ENCODE data around the gene RASSF7. TPM values are rescaled to one million over a fixed set of nuclear protein-coding genes. Genes with fewer than 3 reads are reported as not detected.

Gene RASSF7
- total and polyA plus RNA-seq, 2 of the 8 experiments (the other 6 are each of a cell fraction or from before 2014, with no cell fraction given), result 22.3 to 43.9 TPM

DNA sequence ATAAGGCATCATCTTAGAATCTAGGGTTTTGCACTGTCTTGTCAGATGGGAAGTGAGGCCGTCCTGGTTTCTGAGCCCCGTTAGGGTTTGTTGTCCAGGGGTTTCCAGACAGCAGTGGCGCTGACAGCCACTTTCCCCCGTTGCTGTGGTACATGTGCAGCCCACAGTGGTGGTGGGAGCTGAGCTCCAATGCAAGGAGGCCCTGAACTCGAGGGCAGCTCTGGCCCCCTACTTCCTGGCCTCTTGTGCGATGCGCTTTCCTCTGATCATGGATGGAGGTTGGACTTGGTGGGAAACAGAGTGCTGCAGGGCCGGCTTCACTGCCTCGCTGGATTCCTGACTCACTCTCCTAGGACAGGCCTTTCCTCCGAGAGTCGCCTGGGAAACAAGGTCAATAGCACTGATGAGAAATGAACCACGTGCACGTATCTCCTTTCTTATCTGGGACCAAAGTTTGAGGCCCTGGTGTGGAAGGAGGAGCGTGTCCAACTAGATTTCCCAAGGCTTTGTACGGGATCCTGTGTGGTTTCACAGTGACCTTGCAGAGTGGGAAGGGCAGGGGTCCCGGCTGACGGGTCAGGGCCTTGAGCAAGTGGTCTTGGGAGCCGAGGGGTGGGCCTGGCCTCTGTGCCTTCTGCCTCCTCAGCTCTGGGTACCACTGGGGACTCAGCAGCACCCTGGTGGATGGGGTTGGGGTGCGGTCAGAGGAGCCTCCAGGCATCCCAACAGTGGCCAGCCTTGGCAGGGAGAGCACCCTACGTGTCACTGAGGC is 19.2 kb downstream of the RASSF7 start:
- no peak overlapping the region for H4K5ac ChIP-seq (ENCODE audit: insufficient read length, low read depth, low read length)
- ChIA-PET POLR2A (ENCODE audit: partially characterized antibody) (interaction anchor here (0.8 to 0.9 kb wide), 2 partner anchors 9 to 257 kb away, joined by 3 read pairs; no protein-coding TSS in a partner anchor), CTCF (ENCODE audit: partially characterized antibody) (interaction anchor here (0.8 to 1.6 kb wide), 6 partner anchors 9 to 147 kb away, joined by 3 to 6 read pairs (median 3); no protein-coding TSS in a partner anchor)
- H2BK5ac ChIP-seq (ENCODE audit: low read depth, low read length), result no peak overlapping the region; the same call in 1 of the 2 replicates
- H3K9me3 ChIP-seq (ENCODE audit: insufficient read depth in 2 of 2, low read depth in 1 of 2, low read length in 1 of 2), result no peaks in the 10 kb centered on the region
- no peak for DNase-seq (ENCODE audit: low read depth in 1 of 2, low spot score in 2 of 2)
- no peak overlapping the region for H2BK15ac ChIP-seq (ENCODE audit: low read length)
- no peak overlapping the region for H2BK20ac ChIP-seq (ENCODE audit: low read length)
- H3K14ac ChIP-seq (ENCODE audit: insufficient read length), result no peak overlapping the region
- H3K27ac ChIP-seq (ENCODE audit: low read depth, low read length), result 0 out of 2 replicates have a peak overlapping the region, but pooled peaks have one; percentile 10
- H3K9ac ChIP-seq (replicated peaks in 1 of 4; ENCODE audit: extremely low read depth in 1 of 4, low read depth in 3 of 4, low read length in 3 of 4), result peak overlapping the region in 1 of 4 experiments; percentile 9; a peak in 1 of 7 replicates
- H3K4me3 ChIP-seq (ENCODE audit: extremely low read depth in 1 of 4, insufficient read depth in 2 of 4, low read depth in 3 of 4, low read length in 4 of 4), result no peak overlapping the region
- WGBS, 2 experiments (ENCODE audit: extremely low coverage in 1 of 2, insufficient coverage in 1 of 2, insufficient read length in 1 of 2, insufficient replicate concordance in 2 of 2, low coverage in 1 of 2, low lambda C conversion rate in 2 of 2, missing lambda C conversion rate in 1 of 2), result 93% methylated on average over 19 of the region's 20 CpGs; no CpG with 5 or more reads in 1 of the 2 experiments
- FAIRE-seq, result no peak
- no peak overlapping the region for H2AFZ ChIP-seq (ENCODE audit: low read length)
- H2AK5ac ChIP-seq (ENCODE audit: low read depth, low read length), result no peak overlapping the region
- H3K23ac ChIP-seq (ENCODE audit: insufficient read length), result no peak overlapping the region
- H3K4me1 ChIP-seq (replicated peaks in 1 of 4; ENCODE audit: control insufficient read depth in 3 of 4, insufficient read depth in 4 of 4, low read length in 3 of 4), result peaks cover 4 to 11% (median 6%) of the 10 kb centered on the region in 4 experiments
- peaks cover 3 to 19% (median 11%) of the 10 kb centered on the region in 4 experiments; a peak in 6 of 8 replicates for H3K36me3 ChIP-seq (ENCODE audit: control insufficient read depth in 2 of 4, insufficient read depth in 4 of 4, low read length in 3 of 4)
- H3K18ac ChIP-seq (ENCODE audit: extremely low read depth, low read length), result no peak overlapping the region
- no peak overlapping the region for H3K56ac ChIP-seq (replicated peaks; ENCODE audit: insufficient read length, low read depth, low read length)
- H3K4ac ChIP-seq (replicated peaks; ENCODE audit: insufficient read length, low read depth, low read length), result no peak overlapping the region
- H3K23me2 ChIP-seq (ENCODE audit: low read depth, low read length), result peaks cover 12% of the 10 kb centered on the region
- H3K4me2 ChIP-seq (ENCODE audit: insufficient read depth in 1 of 2, low read depth in 2 of 2, low read length in 2 of 2), result no peak overlapping the region; a peak in 1 of 4 replicates
- H4K20me1 ChIP-seq (replicated peaks in 1 of 2; ENCODE audit: control insufficient read depth in 1 of 2, insufficient read depth in 2 of 2, low read length in 2 of 2), result peaks cover 44 to 51% of the 10 kb centered on the region in 2 experiments
- H3K79me2 ChIP-seq (ENCODE audit: control insufficient read depth in 1 of 2, insufficient read depth in 2 of 2, low read length in 2 of 2), result peaks cover 38 to 61% of the 10 kb centered on the region in 2 experiments
- H4K91ac ChIP-seq (replicated peaks; ENCODE audit: insufficient read length, low read length), result no peak overlapping the region
- H2BK120ac ChIP-seq (replicated peaks; ENCODE audit: low read depth, low read length), result no peak overlapping the region
- H3K27me3 ChIP-seq (replicated peaks in 1 of 4; ENCODE audit: control insufficient read depth in 3 of 4, extremely low read depth in 1 of 4, insufficient read depth in 3 of 4, low read length in 3 of 4), result peaks cover 1 to 6% (median 4%) of the 10 kb centered on the region in 4 experiments
- no peak overlapping the region for H4K8ac ChIP-seq (ENCODE audit: extremely low read depth, insufficient read depth, low read length)
- H2BK12ac ChIP-seq (ENCODE audit: low read depth, low read length), result no peak overlapping the region
- H3K79me1 ChIP-seq (ENCODE audit: low read depth, low read length), result peaks cover 25% of the 10 kb centered on the region
- TF ChIP-seq NRF1 (IDR thresholded peaks at IDR 0.05; ENCODE audit: low read depth, low read length) (no peak), MAFK (IDR thresholded peaks at IDR 0.05; ENCODE audit: low read depth, low read length) (no peak), TAF7 (optimal IDR thresholded peaks at IDR 0.05; ENCODE audit: borderline replicate concordance, low read depth, low read length) (no peak), SP1 (IDR thresholded peaks at IDR 0.05; ENCODE audit: low read depth, low read length) (no peak), GABPA (IDR thresholded peaks at IDR 0.05; ENCODE audit: borderline replicate concordance, insufficient read depth, low read length) (no peak), JUND (IDR thresholded peaks at IDR 0.05; ENCODE audit: low read length) (no peak), JUN (IDR thresholded peaks at IDR 0.05; ENCODE audit: low read depth, low read length) (no peak), ZNF274 (IDR thresholded peaks at IDR 0.05; ENCODE audit: borderline replicate concordance, extremely low read depth, low read length) (no peak), GTF2F1 (IDR thresholded peaks at IDR 0.05; ENCODE audit: borderline replicate concordance, low read depth, low read length) (no peak), KDM5A (IDR thresholded peaks at IDR 0.05; ENCODE audit: low read length) (no peak), FOSL1 (IDR thresholded peaks at IDR 0.05; ENCODE audit: insufficient read depth, low read depth, low read length) (no peak)
- TF ChIP-seq, protein P1, sequence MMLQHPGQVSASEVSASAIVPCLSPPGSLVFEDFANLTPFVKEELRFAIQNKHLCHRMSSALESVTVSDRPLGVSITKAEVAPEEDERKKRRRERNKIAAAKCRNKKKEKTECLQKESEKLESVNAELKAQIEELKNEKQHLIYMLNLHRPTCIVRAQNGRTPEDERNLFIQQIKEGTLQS (IDR thresholded peaks at IDR 0.05; ENCODE audit: insufficient read depth, low read depth, low read length), result no peak
